ENCODE measurements around the gene XG.
"Not testable (repeated sequence)": the region's sequence is repeated elsewhere in the genome, so short reads cannot be mapped to it uniquely, and the experiment has no call there.

DNA sequence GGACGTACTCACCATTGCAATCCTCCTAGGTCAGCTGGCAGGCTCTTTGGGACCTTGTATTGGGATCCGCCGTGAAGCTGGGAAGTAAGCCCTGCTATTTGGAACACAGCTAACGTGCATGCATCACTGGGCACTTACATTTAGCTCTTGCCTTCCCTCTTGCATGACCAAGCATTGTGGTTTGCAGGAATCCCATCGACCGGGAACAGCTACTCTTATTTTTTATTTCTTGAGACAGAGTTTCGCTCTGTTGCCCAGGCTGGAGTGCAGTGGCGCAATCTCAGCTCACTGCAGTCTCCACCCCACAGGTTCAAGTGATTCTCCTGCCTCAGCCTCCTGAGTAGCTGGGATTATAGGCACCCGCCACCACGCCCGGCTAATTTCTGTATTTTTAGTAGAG lies 24.6 kb upstream of the XG start:
- TF ChIP-seq CTCF (conservative IDR thresholded peaks at IDR 0.05 in 1 of 2, IDR thresholded peaks at IDR 0.05 in 1 of 2; ENCODE audit: low read depth in 1 of 2, low read length in 2 of 2); EZH2 (IDR thresholded peaks at IDR 0.05; ENCODE audit: low read length, missing control alignments): not testable (repeated sequence)

Data from fibroblast of lung (primary cell).